Germinal center (tissue), 1 donor: Measurements from ENCODE around the gene CTSK.
A peak's percentile ranks its signal among the peaks of the same experiment; 100 is the strongest.
"Not testable (repeated sequence)": the region's sequence is repeated elsewhere in the genome, so short reads cannot be mapped to it uniquely, and the experiment has no call there.

ENCODE experiments used
- DNase-seq: peaks from one replicate; pipeline ENCODE4 v3.0.0; 2012; ENCODE audit warnings: mixed read lengths, low spot score

Gene CTSK

DNA sequence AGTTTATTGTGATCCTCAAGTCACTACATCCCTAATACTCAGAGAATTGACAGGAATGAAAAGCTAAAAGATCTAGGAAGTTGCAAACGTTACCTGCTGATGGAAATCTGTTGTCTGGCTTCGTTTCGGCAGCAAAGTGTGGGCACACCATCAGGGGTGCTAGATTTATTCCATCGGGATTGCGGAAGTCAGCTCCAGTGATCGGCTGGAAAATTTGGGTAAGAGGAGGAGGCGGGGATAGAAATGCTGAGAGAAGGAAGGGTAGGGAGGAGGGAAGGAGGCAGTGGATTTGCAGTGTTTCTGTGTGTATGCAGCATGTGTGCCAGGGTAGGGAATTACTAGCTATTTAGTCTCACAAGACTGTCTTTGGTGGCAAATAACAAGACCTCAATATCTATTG, at the start of gene CTSK:
Gene CTSK (minus strand): TSS at position 140 of the 400 bp plus-strand sequence. CDS start 1,455 bp downstream, outside the sequence.
- DNase-seq, result no peak

DNA sequence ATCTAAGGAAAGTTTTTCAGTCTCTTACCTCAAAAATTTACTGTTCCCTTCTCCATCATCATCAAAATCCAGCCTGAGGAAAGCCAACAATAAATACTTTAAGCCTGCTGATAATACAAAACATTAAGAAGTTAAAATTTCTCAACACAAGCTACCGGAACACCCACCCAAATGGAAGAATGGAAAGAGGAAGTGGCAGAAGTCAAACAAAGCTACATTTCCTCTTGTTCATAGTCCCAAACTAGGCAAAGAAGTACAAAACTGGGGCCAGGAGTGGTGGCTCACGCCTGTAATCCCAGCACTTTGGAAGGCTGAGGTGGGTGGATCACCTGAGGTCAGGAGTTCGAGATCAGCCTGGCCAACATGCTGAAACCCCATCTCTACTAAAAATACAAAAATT, 44.7 kb upstream of the CTSK start:
- peak; percentile 19 for DNase-seq

DNA sequence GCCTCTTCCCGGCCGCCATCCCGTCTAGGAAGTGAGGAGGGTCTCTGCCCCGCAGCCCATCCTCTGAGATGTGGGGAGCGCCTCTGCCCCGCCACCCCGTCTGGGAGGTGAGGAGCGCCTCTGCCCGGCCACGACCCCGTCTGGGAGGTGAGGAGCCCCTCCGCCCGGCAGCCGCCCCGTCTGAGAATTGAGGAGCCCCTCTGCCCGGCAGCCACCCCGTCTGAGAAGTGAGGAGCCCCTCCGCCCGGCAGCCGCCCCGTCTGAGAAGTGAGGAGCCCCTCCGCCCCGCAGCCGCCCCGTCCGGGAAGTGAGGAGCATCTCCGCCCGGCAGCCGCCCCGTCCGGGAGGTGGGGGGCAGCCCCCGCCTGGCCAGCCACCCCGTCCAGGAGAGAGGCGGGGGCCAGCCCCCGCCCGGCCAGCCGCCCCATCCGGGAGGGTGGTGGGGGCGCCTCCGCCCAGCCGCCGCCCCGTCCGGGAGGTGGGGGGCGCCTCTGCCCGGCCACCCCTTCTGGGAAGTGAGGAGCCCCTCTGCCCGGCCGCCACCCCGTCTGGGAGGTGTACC, 42.8 kb upstream of the CTSK start:
- DNase-seq, result not testable (repeated sequence)

DNA sequence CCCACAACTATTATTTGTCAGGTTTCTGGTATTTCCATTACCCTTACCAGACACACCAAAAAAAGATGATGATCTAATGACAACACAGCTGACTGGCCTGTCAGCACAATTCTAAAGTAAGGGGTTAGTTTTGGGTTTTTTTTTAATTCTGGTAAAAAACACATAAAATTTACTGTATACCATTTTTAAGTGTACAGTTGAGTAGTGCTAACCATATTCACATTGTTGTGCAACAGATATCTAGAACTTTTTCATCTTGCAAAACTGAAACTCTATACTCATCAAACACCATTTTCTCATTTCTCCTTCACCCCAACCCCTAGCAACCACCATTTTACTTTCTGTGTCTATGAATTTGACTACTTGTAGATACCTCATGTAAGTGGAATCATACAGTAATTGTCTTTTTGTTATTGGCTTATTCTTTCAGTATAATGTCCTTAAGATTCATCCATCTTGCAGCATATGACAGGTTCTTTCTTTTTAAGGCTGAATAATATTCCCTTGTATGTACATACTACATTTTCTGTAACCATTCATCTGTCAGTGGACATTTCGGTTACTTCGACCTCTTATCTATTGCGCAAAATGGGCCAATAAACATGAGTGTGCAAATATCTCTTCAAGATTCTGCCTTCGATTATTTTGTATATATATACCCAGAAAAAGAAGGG, 38.5 kb upstream of the CTSK start:
- DNase-seq, result no peak

DNA sequence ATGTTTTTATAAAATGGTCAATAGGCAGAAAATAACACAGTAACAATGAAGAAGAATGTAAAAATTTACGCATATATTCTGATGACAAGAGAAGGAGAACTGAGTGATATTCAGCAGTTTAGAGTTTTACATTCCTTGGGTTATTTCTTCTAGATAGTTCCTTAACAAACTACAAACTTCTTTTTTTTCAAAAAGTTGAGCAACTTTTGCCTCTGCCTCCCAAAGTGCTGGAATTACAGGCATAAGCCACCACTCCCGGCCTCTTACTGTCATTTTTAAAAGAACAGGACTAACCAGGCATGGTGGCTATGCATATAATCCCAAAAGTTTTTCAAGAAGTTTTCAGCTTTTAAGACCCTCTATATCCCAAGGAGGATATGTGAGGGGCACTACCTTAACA, 35.4 kb upstream of the CTSK start:
- no peak for DNase-seq

DNA sequence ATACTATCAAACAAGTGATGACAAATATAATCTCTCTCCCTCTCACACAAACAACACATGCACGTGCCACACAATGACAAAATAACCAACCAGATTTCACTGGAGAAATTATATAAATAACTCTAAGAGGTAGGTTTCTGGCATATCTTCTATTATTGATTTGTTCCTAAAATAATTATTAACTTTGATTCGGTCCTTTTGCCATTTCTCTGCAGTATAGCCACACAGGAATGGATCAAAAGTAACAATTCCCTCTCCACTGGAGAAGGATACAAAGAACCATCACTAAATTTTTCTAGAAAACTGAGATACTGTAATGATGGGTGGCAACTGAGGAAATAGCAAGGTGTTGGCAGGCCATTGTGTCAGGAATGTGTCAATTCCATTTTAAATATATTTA, 34.9 kb upstream of the CTSK start:
- DNase-seq, result no peak

DNA sequence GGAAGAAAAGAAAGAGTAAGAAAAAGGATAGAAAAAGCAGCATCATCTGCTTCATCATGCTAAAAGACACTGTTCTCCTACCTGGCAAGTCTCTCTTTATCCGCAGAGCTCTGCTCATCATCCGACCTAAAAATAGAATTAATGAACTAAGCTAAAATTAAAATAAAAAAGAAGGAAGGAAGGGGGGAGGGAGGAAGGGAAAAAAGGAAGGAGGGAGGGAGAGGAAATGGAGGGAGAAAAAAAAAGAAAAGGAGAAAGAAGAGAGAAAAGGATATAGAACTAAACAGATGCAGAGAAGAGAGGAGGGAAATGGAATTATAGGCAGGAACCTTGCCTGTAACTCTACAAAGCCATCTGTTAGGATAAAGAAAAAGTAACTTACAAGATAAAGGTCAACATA, 34.3 kb upstream of the CTSK start:
- DNase-seq, result no peak

DNA sequence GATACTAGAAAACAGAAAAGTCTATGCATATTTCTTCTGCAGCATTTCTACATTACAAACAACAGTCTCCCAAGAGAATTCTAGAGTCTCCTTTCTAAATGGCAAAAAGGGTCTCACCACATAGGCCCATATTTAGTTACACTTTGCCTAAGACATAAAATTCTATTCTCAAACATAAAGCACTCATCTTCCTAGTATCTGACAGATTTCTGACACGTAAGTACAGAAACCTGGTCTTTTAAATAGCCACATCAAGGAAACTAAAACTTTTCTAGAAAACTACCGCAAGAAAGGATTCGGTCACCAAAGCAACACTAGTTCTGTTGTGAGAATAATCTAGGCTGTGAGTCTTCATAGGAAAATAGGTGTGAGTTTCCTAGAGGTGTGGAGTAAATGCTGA, 33.6 kb upstream of the CTSK start:
- no peak for DNase-seq

DNA sequence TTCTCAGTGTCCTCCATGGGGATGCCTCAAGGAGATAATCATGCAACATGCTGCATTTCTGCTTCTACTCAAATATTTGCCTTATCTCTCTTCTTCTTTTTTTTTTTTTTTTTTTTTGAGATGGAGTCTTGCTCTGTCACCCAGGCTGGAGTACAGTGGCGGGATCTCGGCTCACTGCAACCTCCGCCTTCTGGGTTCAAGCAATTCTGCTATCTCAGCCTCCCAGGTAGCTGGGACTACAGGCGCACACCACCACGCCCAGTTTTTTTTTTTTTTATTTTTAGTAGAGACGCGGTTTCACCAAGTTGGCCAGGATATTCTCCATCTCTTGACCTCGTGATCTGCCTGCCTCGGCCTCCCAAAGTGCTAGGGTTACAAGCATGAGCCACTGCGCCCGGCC, 32.8 kb upstream of the CTSK start:
- DNase-seq, result not testable (repeated sequence)

DNA sequence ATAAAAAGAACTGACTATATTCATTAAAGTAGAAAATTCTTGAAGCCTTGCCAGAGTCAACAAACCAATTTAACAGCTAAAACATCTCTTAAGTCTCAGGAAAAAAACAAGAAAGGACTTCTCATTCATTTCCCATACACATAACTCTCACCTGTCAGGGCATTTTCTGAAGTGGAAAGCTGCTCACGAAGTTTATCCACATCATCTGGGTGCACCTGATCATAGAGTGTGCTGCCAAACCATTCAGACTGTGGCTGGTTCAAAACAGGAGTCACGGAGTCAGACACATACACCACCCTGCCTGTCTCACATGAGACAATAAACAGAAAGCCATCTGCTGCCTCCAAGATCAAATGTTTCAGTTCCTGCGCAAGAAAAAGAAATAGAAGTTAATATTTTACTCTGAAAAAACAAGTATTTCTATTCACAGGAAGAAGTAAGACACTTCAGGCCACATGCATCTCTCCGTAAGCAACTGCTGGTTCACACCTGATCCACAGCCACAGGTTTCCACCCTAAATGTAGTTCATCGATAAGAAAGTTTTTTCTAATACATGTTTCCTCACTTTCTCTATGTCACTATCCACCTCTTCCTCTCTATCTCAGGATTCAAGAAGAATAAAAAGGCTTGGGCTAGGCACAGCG, 28.2 kb upstream of the CTSK start:
- no peak for DNase-seq

DNA sequence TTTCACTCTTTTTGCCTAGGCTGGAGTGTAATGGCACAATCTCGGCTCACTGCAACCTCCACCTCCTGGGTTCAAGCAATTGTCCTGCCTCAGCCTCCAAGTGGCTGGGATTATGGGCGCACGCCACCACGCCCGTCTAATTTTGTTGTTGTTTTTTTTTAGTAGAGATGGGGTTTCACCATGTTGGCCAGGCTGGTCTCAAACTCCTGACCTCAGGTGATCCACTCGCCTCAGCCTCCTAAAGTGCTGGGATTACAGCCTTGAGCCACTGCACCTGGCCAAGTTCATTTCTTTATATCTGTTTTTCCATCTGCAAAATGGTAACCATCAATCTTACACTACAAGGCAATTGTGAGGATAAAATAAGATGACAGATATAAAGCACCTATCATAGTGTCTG, 25.9 kb upstream of the CTSK start:
- DNase-seq, result not testable (repeated sequence)

DNA sequence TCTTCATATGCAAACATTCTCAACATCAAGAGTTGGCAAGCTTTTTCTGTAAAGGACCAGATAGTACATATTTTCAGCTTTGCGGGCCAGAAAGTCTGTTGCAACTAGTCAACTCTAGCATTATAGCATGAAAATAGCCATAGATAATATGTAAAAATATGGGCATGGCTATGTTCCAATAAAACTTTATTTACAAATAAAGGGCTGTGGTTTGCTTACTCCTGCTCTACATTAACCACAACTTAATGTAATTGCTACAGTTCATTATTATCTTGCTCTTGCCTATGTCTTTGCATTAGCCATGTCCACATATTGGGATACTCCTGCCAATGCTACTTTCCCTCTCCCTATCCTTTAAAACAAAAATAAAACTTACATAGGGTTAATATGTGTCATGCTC, 24.5 kb upstream of the CTSK start:
- DNase-seq, result no peak

DNA sequence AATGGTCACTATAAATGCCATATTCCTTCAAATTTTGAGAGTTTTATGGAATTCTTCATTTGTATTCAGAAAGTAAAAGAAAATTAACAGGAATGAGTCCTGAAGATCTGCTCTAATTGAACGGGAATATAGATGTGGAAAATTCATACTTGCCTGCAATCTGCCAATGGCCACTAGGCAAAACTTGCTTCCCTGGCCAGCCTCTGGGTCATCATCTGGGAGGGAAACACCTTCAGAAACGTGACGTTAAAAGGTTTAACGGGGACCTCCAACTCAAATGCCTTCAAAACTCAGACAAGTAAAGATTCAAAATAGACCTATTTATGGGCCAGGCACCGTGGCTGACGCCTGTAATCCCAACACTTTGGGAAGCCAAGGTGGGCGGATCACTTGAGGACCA, 21.7 kb upstream of the CTSK start:
- no peak for DNase-seq

DNA sequence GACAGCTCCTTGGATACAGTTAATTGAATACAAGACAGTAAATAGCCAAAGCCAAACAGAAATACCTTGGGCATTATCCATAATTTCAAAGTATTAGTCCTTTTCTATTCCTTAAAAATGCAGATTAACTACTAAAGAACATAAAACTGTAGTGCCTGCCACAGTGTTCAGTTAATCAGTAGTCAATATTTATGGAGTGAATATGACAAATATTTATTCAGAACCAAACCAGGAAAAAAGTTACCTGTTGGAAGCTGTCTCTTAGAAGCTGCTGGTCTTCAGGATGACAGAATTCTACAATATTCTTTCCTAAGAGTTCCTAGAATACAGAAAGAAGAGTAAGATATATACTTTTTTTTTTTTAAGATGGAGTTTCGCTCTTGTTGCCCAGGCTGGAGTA, 18.2 kb upstream of the CTSK start:
- DNase-seq, result no peak

DNA sequence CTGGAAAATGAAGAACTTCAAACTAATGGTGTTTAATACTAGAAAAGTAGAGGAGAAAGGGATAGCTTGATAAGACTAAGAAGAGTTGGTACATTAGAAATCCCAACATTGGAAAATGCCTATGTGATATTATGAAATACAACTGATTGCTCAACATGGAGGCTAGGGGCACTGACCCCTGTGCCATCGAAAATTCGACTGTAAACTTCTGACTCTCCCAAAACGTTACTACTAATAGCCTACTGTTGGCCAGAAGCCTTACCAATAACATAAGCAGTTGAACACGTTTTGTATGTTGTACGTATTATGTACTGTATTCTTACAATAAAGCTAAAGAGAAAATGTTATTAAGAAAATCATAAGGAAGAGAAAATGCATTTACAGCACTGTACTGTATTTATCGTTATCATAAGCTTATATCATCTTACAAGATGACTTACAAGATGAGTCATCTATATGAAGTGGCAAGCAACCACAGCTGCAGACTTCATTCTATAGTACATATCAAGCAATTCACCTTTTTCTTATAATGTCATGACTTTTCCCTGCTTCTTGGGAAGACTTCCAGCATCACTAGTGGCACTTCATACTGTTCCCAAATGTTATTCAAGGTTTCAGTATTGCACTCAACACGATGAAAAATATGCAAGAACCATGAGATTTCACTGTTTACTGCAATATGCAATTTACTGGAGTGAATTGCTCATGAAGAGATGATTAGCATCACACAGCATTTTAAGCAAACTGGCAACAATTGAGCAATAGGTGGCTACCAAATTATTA, 12.9 kb upstream of the CTSK start:
- no peak for DNase-seq

DNA sequence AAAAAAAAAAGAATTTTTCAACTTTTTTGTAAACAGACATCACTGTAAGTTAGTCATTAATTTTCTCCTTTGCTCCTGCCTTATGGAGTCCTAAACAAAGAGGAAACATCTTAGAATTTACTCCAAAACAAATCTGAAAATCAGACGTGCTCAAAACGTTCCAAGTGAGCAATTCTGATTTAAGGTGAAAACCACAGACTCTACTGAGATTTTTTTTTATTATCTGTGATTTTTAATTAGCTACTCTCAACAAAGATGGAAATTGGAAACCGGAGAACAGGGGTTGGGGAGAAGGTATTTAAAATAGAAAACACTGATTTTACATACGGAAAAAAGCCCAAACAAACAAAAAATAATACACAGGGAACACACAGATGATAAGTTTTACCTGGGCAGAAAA, 7.8 kb upstream of the CTSK start:
- DNase-seq, result no peak

DNA sequence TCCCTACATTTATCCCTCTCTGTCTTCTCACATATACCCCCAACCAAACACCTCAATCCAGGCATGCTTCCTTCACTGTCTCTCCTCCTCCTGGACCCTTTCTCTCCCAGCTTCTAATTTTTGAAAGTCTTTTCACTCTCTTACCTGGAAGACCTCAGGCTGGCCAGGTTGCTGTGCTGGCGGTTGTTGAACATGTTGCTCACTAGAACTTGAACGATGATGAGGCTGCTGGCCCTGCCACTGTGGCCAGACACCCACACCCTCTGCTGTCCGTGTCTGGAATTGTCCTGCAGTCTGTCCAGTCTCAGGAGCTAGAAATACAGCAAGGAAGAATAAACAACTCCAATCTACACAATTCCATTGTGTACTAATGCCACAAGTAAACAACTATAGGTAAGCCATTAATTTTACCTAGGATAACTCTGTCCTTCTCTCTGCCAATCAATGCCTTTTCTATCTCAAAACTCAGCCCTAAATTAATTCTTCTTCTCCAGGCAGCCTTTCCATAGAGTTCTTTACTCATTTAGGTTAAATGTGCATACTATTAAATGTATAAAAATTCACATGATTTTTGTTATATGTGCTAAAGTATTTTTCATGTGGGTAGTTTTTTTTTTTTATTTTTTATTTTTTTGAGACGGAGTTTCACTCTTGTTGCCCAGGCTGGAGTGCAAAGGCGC, 5.1 kb upstream of the CTSK start:
- peak; percentile 13 for DNase-seq

DNA sequence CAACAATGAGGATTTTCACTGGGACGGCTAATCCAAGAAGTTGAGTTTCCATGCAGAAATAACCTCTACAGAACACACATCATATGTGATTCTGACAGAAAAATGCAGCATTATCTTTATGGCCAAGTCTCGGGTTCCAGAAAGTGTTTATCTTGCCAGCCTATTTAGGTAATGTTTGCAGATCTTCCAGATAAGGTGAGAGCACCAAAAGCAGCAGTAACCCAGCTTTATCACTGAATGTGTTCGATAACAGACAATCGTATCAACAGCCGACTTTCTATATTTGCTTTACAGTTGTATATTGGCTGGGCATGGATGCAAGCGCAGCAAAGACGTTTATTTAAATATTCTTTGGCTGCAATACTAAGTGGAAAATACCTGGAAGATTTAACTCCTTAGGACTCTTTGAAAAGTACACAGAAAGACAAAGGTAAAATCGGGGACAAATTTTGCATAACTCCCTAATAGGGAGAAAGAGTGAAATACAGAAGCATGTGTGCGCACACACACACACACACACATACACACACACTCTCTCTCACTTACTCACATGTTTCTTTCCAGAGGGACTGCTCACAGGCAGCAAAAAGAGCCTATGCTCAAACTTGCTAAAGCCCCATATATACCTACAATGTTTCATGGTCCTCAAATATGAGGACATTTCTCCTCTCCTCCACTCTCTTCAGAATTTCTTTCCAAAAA, 3.0 kb upstream of the CTSK start:
- DNase-seq, result no peak

DNA sequence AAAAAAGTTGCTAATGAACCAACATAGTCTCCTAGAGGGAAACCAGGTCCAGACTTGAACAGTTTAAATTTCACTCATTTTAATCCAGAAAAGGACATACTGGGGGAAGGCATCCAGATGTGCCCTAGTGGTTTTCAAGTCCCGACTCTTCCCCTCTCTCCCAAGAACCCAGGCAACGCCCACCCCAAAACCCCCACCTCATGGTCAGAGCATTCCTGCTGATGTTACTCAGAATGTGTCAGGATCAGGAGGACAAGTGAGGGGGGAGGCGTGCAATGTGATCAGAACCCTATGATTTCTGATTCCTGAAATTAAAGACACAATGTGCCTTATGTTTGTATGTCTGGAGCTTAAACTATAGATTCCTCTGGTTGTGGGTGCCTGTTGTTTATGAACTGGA, 1.6 kb upstream of the CTSK start:
- DNase-seq, result no peak

DNA sequence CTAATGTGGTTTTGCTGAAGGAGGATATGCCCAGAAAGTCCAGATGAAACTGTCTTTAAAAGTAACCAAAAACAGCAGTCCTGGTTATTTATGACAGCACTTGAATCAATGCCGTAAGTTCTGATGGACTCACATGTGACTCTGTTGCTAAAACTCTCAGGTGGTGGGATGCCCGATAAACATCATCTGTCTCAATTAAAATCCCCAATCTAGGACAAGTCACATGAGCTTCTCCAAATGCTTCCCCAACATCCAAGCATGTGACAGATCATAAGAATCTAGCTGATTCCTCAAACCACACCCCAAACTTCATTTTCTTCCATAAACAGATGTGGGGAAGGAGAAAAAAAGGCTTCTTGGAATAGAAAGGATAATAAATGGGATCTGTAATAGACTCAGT, 786 bp upstream of the CTSK start:
- DNase-seq, result no peak

DNA sequence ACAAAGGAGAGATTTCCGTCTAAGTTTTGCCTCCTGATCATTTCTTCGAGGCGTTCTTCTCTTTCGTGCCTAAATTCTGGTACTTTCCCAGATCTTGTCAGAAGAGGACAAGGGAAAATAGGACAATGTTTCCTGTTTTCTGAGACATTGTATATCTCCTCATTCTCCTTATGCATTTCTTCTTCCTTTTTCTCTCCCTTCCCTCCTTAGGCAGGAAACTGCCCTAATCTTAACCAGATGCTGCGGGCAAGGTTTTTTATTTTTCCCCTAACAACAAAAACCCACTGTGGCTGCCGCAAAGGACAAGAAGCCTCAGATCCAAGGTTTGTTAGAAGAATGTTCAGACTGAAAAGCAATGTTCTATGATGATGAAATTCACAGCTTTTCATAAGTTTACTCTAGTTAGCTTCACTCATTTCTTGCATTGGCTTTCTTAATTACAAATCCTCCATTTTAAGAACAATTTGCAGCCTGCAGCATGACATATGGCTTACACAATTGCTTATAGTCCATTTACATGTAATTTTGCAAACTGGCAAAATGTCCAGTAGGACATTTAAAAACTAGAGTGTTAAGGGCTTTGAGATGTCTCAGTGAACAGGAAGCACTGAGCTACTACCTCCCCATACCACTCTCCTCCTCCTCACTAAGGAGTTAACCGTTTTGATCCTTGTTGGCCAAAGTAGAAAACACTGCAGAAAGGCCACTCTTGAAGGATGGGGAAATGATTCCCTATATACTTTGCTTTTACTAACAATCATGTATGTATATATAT, 624 bp downstream of the CTSK start:
- DNase-seq, result no peak
